ENCODE results near the gene DNAJC30. TPM values are rescaled to one million over a fixed set of nuclear protein-coding genes. Genes with fewer than 3 reads are reported as not detected.

DNAJC30 gene
- polyA plus RNA-seq, 1 donor from 2014 or later = 1.3 TPM

- Histone ChIP-seq H3K27me3 (ENCODE audit: insufficient read depth, low read depth, low read length) (no peaks in the 10 kb centered on the region), H3K4me3 (ENCODE audit: low read length) (no peak overlapping the region), H3F3A (ENCODE audit: insufficient read depth, low read length, poor library complexity, severe bottlenecking) (no peaks in the 10 kb centered on the region), H2AFZ (ENCODE audit: low read depth, low read length) (no peak overlapping the region), H3K79me2 (replicated peaks; ENCODE audit: insufficient read depth, low read length) (no peaks in the 10 kb centered on the region), H3K9me2 (ENCODE audit: insufficient read depth, low read length) (no peaks in the 10 kb centered on the region), H3K27ac (ENCODE audit: low read length) (no peak overlapping the region), H3K9ac (ENCODE audit: low read length) (no peak overlapping the region), H4K20me1 (ENCODE audit: insufficient read depth) (no peaks in the 10 kb centered on the region), H3K9me3 (ENCODE audit: low read length) (no peaks in the 10 kb centered on the region), H3K36me3 (ENCODE audit: insufficient read depth, low read length) (no peaks in the 10 kb centered on the region), H3K4me2 (ENCODE audit: low read length) (no peak overlapping the region)
- TF ChIP-seq REST (IDR thresholded peaks at IDR 0.05; ENCODE audit: borderline replicate concordance) (no peak), TAF1 (IDR thresholded peaks at IDR 0.05; ENCODE audit: low read depth) (no peak), EP300 (conservative IDR thresholded peaks at IDR 0.05; ENCODE audit: poor library complexity, severe bottlenecking) (no peak), SMC3 (conservative IDR thresholded peaks at IDR 0.05; ENCODE audit: poor library complexity) (no peak), POLR2AphosphoS5 (IDR thresholded peaks at IDR 0.05) (no peak), RAD21 (conservative IDR thresholded peaks at IDR 0.05) (no peak), CTCF (IDR thresholded peaks at IDR 0.05; ENCODE audit: poor library complexity, severe bottlenecking) (no peak), EZH2 (IDR thresholded peaks at IDR 0.05; ENCODE audit: borderline replicate concordance, insufficient read depth, low read length, poor library complexity, severe bottlenecking) (no peak), MXI1 (conservative IDR thresholded peaks at IDR 0.05; ENCODE audit: poor library complexity, severe bottlenecking) (no peak)
These were observed 13.1 kb upstream of the DNAJC30 start for GRCh38 chr7:73696372-73696771.

- Histone ChIP-seq H3F3A (ENCODE audit: insufficient read depth, low read length, poor library complexity, severe bottlenecking) (no peaks in the 10 kb centered on the region), H4K20me1 (ENCODE audit: insufficient read depth) (no peaks in the 10 kb centered on the region), H3K4me2 (ENCODE audit: low read length) (no peak overlapping the region), H3K9ac (ENCODE audit: low read length) (no peak overlapping the region), H3K36me3 (ENCODE audit: insufficient read depth, low read length) (no peaks in the 10 kb centered on the region), H3K27me3 (ENCODE audit: insufficient read depth, low read depth, low read length) (no peaks in the 10 kb centered on the region), H3K9me3 (ENCODE audit: low read length) (no peaks in the 10 kb centered on the region), H3K27ac (ENCODE audit: low read length) (no peak overlapping the region), H3K4me3 (ENCODE audit: low read length) (no peak overlapping the region), H3K9me2 (ENCODE audit: insufficient read depth, low read length) (no peaks in the 10 kb centered on the region), H3K79me2 (replicated peaks; ENCODE audit: insufficient read depth, low read length) (peaks cover 2% of the 10 kb centered on the region), H2AFZ (ENCODE audit: low read depth, low read length) (no peak overlapping the region)
- TF ChIP-seq EZH2 (IDR thresholded peaks at IDR 0.05; ENCODE audit: borderline replicate concordance, insufficient read depth, low read length, poor library complexity, severe bottlenecking) = no peak
- no peak for TF ChIP-seq POLR2AphosphoS5 (IDR thresholded peaks at IDR 0.05)
- no peak for TF ChIP-seq RAD21 (conservative IDR thresholded peaks at IDR 0.05)
- TF ChIP-seq MXI1 (conservative IDR thresholded peaks at IDR 0.05; ENCODE audit: poor library complexity, severe bottlenecking) = no peak
- TF ChIP-seq CTCF (IDR thresholded peaks at IDR 0.05; ENCODE audit: poor library complexity, severe bottlenecking) = no peak
- TF ChIP-seq EP300 (conservative IDR thresholded peaks at IDR 0.05; ENCODE audit: poor library complexity, severe bottlenecking) = no peak
- no peak for TF ChIP-seq TAF1 (IDR thresholded peaks at IDR 0.05; ENCODE audit: low read depth)
- no peak for TF ChIP-seq SMC3 (conservative IDR thresholded peaks at IDR 0.05; ENCODE audit: poor library complexity)
- no peak for TF ChIP-seq REST (IDR thresholded peaks at IDR 0.05; ENCODE audit: borderline replicate concordance)
These were observed 7.4 kb upstream of the DNAJC30 start for GRCh38 chr7:73690646-73691045.
